T-helper 2 cell (primary cell): ENCODE results near the gene KIF20A.
"Not testable (repeated sequence)": the region's sequence is repeated elsewhere in the genome, so short reads cannot be mapped to it uniquely, and the experiment has no call there.

Experiments used
- DNase-seq, 5 experiments: peaks; one replicate each; pipeline versions ENCODE4 v3.0.0 to v3.0.0-alpha.2; 2012 to 2022
- total RNA-seq, 2 donors: gene quantifications; one replicate each; lab custom pipeline; 2026; lab: John Stamatoyannopoulos, UW

The KIF20A gene
- 0 to 3.4 reads per million in 2 donors for total RNA-seq

DNA sequence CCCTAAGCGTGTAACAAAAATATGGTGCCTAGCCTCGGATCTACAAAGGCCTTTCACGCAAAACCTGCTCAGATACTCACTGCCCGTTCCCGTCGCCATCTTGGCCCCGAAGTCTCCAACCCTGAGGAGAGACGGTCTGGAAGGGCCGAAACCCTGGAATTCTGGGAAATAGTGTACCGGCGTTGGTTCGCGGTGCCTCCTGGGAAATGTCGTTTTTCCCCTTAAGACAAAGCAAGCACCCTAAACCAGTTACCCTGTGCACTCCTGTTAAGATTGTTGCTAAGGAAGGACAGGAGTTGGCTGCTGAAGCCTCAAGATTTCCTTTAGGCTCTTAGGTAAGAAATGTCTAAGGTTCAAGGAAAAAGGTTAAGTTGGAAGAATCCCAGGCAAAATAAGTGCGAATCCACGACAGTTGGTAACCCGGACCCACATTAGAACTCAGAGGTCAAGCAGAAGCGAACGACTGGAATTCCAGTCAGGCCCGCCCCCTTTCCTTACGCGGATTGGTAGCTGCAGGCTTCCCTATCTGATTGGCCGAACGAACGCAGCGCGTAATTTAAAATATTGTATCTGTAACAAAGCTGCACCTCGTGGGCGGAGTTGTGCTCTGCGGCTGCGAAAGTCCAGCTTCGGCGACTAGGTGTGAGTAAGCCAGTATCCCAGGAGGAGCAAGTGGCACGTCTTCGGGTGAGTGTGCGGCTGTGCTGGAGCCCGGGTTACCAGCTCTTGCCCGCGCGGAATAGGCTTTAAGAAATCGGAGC is at the start of gene KIF20A, which contains the start of gene BRD8:
TSS of gene KIF20A (plus strand) at position 597 of the 761 bp plus-strand sequence. CDS start 569 bp downstream, outside the sequence.
TSS of gene BRD8 (minus strand) at position 115 of the 761 bp plus-strand sequence. CDS start at position 99, 16 bp downstream.
- peak; percentile 58 to 95 (median 80) for DNase-seq

- no peak for DNase-seq
Measured at GRCh38 chr5:138129347-138129746, 49.6 kb upstream of the KIF20A start.

- no peak for DNase-seq
Measured at GRCh38 chr5:138132543-138132942, 46.4 kb upstream of the KIF20A start.

GRCh38 chr5:138138949-138139780 is 39.7 kb upstream of the KIF20A start, which contains the start of gene NME5:
Gene NME5, minus strand, starts transcription at chr5:138139428. Its CDS starts 648 bp downstream, at chr5:138138780.
- no peak for DNase-seq

- no peak for DNase-seq
Measured at GRCh38 chr5:138139781-138140090, 39.2 kb upstream of the KIF20A start.

DNA sequence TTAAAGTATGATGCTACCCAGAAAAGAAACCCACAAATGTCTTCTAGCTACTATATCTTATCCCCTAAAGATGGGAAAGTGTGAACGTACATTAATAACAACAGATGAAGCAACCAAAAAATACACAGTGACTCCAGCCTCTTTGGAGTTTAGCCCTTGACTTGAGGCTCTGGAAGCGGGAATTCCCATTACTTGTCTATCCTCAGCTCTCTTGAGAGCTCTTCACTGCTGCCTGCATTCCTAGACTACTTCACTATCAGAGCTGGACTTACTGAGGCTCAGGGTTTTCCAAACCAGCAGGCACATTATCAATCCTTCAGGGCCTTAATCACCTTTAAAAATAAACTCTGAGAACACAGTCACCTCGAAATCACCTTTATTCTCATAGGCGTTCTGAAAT is 38.6 kb upstream of the KIF20A start:
- no peak for DNase-seq

GRCh38 chr5:138141734-138142133 is 37.2 kb upstream of the KIF20A start:
- no peak for DNase-seq

GRCh38 chr5:138143578-138143977 is 35.3 kb upstream of the KIF20A start:
- DNase-seq, result not testable (repeated sequence)

GRCh38 chr5:138148811-138149210 is 30.1 kb upstream of the KIF20A start:
- no peak for DNase-seq

DNA sequence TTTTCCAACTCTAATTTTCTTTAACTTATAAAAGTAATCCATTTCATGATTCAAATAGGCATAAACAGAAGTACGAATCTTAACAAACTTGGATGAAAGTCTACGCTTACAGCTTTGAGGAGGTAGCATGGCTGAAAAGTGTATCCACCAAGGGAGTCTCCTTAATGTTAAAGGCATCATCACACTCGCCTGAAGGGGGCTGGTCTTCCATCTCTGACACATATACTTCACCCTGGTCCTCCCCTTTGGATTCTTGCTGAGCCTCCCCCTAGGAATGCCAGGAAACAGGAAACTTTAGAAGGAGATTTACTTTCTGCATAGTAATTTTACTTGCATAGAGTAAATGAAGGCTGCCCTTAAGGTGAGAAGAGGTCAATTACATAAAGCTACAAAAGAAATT is 29.4 kb upstream of the KIF20A start:
- DNase-seq, result no peak

DNA sequence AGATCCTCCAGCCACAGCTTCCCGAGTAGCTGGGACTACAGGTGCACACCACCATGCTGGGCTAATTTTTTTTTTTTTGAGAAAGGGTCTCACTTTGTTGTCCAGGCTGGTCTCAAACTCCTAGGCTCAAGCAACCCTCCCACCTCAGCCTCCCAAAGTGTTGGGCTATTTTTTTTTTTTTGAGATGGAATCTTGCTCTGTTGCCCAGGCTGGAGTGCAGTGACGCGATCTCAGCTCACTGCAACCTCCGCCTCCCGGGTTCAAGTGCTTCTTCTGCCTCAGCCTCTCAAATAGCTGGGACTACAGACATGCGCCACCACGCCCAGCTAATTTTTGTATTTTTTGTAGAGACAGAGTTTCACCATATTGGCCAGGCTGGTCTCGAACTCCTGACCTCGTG is 22.9 kb upstream of the KIF20A start:
- not testable (repeated sequence) for DNase-seq

GRCh38 chr5:138157626-138158025 is 21.3 kb upstream of the KIF20A start:
- no peak for DNase-seq

DNA sequence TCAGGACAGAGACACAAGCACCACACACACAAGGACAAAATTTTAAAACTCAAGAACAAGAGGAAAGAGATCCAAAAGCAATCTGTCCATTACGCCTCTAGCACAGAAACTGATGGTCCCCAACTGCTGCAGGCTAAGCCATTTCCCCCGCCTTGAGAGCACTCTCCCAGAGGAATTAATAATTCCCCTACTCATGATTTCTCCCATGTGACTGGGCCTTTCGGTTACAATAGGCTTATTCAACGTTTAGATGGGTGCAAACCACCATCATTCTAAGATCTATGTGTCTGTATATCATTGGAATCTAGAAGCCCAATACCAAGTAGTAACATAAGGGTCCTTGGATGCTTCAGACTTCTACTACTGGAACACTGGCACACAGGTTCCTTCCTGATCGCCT is 19.2 kb upstream of the KIF20A start:
- no peak for DNase-seq

- DNase-seq, result no peak
Measured at GRCh38 chr5:138160706-138161105, 18.2 kb upstream of the KIF20A start.

- DNase-seq, result no peak
Measured at GRCh38 chr5:138163721-138164120, 15.2 kb upstream of the KIF20A start.

DNA sequence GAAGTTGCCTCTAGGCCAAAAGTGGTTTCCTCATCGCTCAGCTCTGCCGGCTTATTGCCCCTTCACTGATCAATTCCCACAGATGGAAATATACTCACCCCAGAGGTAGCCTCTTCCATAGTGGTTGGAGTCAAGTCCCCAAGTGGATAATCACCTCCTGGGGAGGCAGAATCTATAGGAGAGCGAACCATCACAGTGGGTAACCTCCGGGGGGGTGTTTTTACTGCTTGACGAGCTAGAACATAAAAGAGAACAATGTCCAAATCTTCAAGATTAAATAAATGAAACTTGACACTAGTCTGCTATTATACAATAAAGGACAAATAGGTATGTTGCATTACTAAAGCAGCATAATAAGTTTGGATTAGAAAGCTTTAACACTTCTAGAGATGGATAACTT is 9.8 kb upstream of the KIF20A start:
- DNase-seq, result no peak

DNA sequence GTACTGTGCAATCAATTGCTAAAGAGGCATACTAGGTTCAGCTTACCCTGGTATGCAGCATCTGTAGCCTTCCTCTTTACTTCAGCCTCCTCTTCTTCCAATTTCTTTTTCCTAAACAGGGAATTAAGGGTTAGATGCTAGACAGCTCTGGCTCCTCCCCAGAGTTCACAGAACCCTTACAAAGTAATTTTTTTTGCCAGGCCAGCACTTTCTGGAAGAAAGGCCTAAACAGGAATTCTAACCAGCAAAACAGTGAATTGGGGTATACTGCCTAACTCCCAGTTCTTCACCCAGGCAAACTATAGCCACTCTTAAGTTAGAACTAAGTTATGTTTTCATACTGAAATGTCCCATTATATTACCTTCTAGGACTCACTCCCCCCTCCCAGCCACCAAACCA is 8.6 kb upstream of the KIF20A start:
- no peak for DNase-seq

DNA sequence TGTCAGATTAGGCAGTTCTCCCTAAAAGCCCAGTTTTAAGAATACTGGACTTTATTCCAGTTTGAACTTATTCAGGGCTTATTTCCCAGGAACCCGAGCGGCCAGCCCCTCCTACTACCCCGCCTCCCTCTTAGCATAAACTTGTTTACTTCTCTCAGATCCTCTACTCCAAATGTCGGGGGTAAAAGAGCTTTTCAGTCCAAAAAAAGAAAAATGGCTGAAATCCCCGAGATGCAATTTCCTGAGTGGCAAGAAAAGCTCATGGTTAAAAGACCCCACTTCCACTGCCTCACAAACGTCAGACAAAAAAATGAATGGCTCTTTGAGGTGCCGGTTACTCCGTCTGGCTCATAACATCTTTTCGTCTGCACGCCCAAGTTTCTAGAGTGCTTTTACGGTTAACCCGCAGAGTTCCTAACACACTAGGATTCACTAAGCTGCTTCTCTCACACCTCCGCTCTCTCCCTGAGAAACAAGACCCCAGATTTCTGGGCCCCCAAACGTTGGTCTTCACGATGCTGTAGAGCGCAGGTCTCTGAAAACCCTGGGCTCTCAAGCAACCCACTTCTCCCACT is 884 bp upstream of the KIF20A start:
- peak in 2 of 5 experiments; percentile 2 to 53 for DNase-seq

GRCh38 chr5:138179277-138179857 is 455 bp downstream of the KIF20A start:
- peak in 1 of 5 experiments; percentile 26 for DNase-seq

DNA sequence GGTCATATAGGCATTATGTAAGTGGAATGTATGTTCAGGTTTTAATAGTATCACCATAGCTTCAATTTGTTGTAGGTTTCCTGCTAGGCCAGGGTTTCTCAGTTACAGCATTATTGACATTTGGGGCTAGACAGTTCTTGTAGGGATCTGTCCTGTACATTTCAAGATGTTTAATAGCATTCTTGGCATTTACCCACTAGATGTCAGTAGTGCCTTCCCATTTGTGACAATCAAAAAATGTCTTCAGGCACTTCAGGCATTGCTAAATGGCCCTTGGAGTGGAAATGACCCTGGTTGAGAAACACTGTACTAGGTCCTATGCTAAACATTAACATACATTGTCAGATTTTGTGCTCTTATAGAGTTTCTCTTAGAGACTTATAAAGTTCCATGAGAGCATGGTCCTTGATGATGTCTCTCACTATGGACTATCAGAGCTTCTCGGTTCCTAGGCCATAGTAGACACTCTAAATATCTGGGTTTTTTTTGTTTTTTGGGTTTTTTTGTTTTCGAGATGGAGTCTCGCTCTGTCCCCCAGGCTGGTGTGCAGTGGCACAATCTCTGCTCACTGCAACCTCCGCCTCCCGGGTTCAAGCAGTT is 1.4 kb downstream of the KIF20A start:
- peak in 2 of 5 experiments; percentile 6 to 72 for DNase-seq

DNA sequence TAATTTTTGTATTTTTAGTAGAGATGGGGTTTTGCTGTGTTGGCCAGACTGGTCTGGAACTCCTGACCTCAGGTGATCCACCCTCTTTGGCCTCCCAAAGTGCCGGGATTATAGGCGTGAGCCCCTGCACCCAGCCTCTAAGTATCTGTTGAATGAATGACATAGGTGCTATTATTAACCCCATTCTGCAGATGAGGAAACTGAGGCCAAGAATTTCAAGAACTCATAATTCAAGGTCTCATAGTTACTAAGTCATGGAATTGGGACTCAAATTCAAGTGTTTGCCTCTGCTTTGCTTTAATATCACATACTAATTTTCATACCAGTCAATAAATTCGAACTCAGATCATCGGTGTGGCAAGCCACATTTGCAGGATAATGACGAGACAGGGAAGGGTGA is 1.9 kb downstream of the KIF20A start:
- DNase-seq, result no peak

GRCh38 chr5:138182808-138183207 is 3.9 kb downstream of the KIF20A start:
- no peak for DNase-seq
